ENCODE data around the gene UACA. TPM values are rescaled to one million over a fixed set of nuclear protein-coding genes. Genes with fewer than 3 reads are reported as not detected.

UACA gene
- total RNA-seq, 6 experiments from 2014 or later: 119 to 309 (median 142) TPM

DNA sequence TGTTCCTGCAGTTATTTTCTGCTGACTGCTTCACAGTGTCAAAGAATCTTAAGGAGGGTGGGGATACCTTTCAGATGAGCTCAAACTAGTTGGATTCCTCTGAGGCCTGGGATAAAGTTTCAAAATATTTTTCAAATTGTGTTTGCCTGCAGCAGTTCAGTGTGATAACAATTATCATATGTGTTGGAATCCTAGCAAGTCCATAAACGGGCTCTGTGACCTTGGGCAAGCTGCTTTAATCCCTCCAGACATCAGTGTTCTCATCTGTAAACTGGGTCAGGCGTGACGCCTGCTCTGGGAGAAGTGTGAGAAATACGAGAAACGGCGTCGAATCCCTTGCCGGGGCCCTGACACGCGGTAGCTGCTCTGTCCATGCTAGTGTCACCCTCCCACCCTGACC lies 153.5 kb downstream of the UACA start:
- Mint-ChIP-seq H3K27ac (no peak overlapping the region), H3K27me3 (ENCODE audit: insufficient read depth) (peaks cover 9% of the 10 kb centered on the region), H3K36me3 (ENCODE audit: low read depth) (peaks cover 1% of the 10 kb centered on the region; the same call in 1 of the 2 replicates), H3K9me3 (no peaks in the 10 kb centered on the region), H3K4me1 (ENCODE audit: low read depth) (peaks cover 25% of the 10 kb centered on the region), H3K4me3 (no peak overlapping the region)
- TF ChIP-seq, protein P1, sequence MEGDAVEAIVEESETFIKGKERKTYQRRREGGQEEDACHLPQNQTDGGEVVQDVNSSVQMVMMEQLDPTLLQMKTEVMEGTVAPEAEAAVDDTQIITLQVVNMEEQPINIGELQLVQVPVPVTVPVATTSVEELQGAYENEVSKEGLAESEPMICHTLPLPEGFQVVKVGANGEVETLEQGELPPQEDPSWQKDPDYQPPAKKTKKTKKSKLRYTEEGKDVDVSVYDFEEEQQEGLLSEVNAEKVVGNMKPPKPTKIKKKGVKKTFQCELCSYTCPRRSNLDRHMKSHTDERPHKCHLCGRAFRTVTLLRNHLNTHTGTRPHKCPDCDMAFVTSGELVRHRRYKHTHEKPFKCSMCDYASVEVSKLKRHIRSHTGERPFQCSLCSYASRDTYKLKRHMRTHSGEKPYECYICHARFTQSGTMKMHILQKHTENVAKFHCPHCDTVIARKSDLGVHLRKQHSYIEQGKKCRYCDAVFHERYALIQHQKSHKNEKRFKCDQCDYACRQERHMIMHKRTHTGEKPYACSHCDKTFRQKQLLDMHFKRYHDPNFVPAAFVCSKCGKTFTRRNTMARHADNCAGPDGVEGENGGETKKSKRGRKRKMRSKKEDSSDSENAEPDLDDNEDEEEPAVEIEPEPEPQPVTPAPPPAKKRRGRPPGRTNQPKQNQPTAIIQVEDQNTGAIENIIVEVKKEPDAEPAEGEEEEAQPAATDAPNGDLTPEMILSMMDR (IDR thresholded peaks at IDR 0.05): no peak
- no peak for DNase-seq

GRCh38 chr15:70608144-70608543 lies 155.2 kb downstream of the UACA start:
- Mint-ChIP-seq H3K4me3 (no peak overlapping the region), H3K27ac (no peak overlapping the region), H3K27me3 (ENCODE audit: insufficient read depth) (peaks cover 8% of the 10 kb centered on the region), H3K9me3 (no peaks in the 10 kb centered on the region), H3K4me1 (ENCODE audit: low read depth) (peaks cover 33% of the 10 kb centered on the region), H3K36me3 (ENCODE audit: low read depth) (no peaks in the 10 kb centered on the region)
- TF ChIP-seq, protein P1 (IDR thresholded peaks at IDR 0.05): no peak
- DNase-seq: no peak

DNA sequence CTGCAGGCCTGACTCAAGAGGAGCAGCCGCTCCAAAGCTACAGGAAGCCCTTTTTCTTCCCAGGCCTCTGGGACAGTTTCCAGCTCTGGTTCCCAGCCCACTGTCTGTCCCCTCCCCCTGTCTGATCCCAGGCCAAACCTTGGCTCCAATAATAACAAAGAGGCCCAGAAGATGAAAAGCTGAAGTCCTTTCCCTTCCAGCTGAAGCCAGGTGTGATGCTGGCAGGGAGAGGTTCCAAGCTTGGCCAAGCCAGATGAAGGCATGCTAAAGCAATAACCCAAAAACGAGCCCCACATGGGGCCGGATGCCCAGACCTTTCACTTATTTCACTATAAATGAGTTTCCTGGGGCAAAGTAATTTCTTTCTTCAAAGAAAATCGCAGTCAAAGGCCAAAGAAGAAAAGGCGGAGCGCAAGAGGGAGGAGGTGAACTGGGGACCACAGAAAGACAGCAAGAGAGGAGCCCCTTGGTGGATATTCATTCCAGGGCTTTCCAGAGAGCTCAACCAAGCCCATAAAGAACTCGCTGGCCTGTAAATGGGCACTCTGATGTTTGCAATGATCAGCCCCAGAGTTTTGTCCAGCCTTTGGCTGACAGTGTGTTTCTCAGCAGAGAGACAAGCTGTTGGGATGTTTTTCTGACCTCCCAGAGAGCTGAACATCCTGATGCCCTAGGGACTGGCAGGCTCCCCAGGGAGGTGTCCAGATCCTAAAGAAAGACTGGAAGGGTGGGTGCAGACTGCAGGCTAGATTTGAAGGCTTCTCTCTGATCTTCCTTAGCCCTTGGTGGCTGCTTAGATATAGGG lies 157.6 kb downstream of the UACA start:
- H3K27me3 Mint-ChIP-seq (ENCODE audit: insufficient read depth): peaks cover 13% of the 10 kb centered on the region
- peaks cover 33% of the 10 kb centered on the region for H3K4me1 Mint-ChIP-seq (ENCODE audit: low read depth)
- no peaks in the 10 kb centered on the region for H3K9me3 Mint-ChIP-seq
- no peaks in the 10 kb centered on the region for H3K36me3 Mint-ChIP-seq (ENCODE audit: low read depth)
- H3K27ac Mint-ChIP-seq: peak overlapping the region; percentile 4; the same call in 1 of the 2 replicates
- 0 out of 2 replicates have a peak overlapping the region, but pooled peaks have one; percentile 19 for H3K4me3 Mint-ChIP-seq
- TF ChIP-seq, protein P1 (IDR thresholded peaks at IDR 0.05): no peak
- DNase-seq: peak; percentile 30

- TF ChIP-seq, protein P1 (IDR thresholded peaks at IDR 0.05): no peak
- Mint-ChIP-seq H3K36me3 (ENCODE audit: low read depth) (peaks cover 5% of the 10 kb centered on the region; the same call in 1 of the 2 replicates), H3K9me3 (no peaks in the 10 kb centered on the region; the same call in 1 of the 2 replicates), H3K27me3 (ENCODE audit: insufficient read depth) (peaks cover 11% of the 10 kb centered on the region), H3K4me3 (no peak overlapping the region), H3K4me1 (ENCODE audit: low read depth) (peaks cover 33% of the 10 kb centered on the region), H3K27ac (no peak overlapping the region)
- no peak for DNase-seq
Observed at GRCh38 chr15:70604666-70605315, 158.6 kb downstream of the UACA start.

Other genes starting within 250 kb of the UACA start
- 100 to 1,000 TPM; 105 to 121 (median 115) TPM for gene LARP6, start 90.6 kb upstream of the UACA start, total RNA-seq (2021; fragmentation: NEBNext Ultra II Directional; extraction: Animal tissue kit (Norgen Biotek cat#: 25700))
- 1 to 10 TPM; 4.2 to 5.8 (median 5.1) TPM for gene THAP10, start 128.9 kb upstream of the UACA start, total RNA-seq (2021; fragmentation: NEBNext Ultra II Directional; extraction: Animal tissue kit (Norgen Biotek cat#: 25700))
- 10 to 100 TPM in 3 of 6 experiments, 1 to 10 TPM in 3; 6.2 to 13.4 (median 10.2) TPM for gene LRRC49, start 129.3 kb upstream of the UACA start, total RNA-seq (2021; fragmentation: NEBNext Ultra II Directional; extraction: Animal tissue kit (Norgen Biotek cat#: 25700))